ENCODE data around the gene ESD.

ESD gene

GRCh38 chr13:46731535-46731934, 65.4 kb downstream of the ESD start:
- TF ChIP-seq CTCF (IDR thresholded peaks at IDR 0.05; ENCODE audit: low read depth, low read length) = no peak
- no peak for DNase-seq (ENCODE audit: extremely low read depth, low read depth)

GRCh38 chr13:46728777-46729176, 68.2 kb downstream of the ESD start:
- DNase-seq (ENCODE audit: extremely low read depth, low read depth) = no peak
- TF ChIP-seq CTCF (IDR thresholded peaks at IDR 0.05; ENCODE audit: low read depth, low read length) = no peak

GRCh38 chr13:46726347-46726746, 70.6 kb downstream of the ESD start:
- DNase-seq (ENCODE audit: extremely low read depth, low read depth) = no peak
- no peak for TF ChIP-seq CTCF (IDR thresholded peaks at IDR 0.05; ENCODE audit: low read depth, low read length)
